ENCODE data around the gene MEGF11. TPM values are rescaled to one million over a fixed set of nuclear protein-coding genes. Genes with fewer than 3 reads are reported as not detected.

Gene MEGF11
- total RNA-seq, 4 donors from 2014 or later: 0.76 TPM; not detected in 3

DNA sequence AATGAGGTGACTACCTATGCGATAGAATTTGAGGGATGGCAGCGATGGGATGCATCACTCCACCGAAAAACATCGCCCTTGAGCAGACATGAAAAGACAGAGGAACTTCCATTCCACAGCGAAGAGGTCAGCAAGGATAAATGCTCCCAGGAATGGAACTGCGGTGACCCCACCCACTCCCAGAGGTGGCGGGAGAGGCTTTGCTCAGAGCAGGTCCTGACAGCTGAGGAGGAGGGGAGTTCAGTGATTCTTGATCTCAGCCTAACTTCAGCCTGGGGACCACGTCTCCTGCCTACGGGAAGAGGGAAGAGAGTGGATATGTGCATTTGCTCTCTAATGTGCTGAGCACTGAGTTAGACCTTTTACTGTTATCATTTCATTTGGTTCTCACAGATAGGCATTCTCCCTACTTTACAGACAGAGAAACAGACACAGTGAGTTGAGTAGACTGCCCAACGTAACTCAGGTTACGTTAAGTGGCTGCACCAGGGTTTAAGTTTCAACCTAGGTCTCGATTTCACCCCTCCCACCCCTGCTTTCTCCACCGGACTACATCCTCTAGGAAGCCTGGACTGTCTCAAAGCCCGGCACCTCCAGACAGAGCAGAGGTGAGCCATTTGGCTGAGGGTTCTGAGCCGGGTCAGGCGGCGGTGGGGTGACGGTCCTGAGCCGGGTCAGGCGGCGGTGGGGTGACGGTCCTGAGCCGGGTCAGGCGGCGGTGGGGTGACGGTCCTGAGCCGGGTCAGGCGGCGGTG lies 214.3 kb downstream of the MEGF11 start:
- Histone ChIP-seq H3K4me1 (no peaks in the 10 kb centered on the region), H3K27me3 (no peaks in the 10 kb centered on the region), H3K27ac (no peak overlapping the region), H3K36me3 (no peaks in the 10 kb centered on the region), H3K9me3 (no peaks in the 10 kb centered on the region), H3K4me3 (no peak overlapping the region)
- TF ChIP-seq, protein P1, sequence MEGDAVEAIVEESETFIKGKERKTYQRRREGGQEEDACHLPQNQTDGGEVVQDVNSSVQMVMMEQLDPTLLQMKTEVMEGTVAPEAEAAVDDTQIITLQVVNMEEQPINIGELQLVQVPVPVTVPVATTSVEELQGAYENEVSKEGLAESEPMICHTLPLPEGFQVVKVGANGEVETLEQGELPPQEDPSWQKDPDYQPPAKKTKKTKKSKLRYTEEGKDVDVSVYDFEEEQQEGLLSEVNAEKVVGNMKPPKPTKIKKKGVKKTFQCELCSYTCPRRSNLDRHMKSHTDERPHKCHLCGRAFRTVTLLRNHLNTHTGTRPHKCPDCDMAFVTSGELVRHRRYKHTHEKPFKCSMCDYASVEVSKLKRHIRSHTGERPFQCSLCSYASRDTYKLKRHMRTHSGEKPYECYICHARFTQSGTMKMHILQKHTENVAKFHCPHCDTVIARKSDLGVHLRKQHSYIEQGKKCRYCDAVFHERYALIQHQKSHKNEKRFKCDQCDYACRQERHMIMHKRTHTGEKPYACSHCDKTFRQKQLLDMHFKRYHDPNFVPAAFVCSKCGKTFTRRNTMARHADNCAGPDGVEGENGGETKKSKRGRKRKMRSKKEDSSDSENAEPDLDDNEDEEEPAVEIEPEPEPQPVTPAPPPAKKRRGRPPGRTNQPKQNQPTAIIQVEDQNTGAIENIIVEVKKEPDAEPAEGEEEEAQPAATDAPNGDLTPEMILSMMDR (IDR thresholded peaks at IDR 0.05): no peak
- no peak for TF ChIP-seq POLR2A (IDR thresholded peaks at IDR 0.05)
- DNase-seq: no peak
- intact Hi-C loops (cut with DNase I; ENCODE audit: low total_unique reads): no loop called here

- TF ChIP-seq, protein P1 (IDR thresholded peaks at IDR 0.05): no peak
- TF ChIP-seq POLR2A (IDR thresholded peaks at IDR 0.05): no peak
- no peak overlapping the region for H3K27ac ChIP-seq
- intact Hi-C loops (cut with DNase I; ENCODE audit: low total_unique reads): no loop called here
- no peaks in the 10 kb centered on the region for H3K36me3 ChIP-seq
- H3K27me3 ChIP-seq: no peaks in the 10 kb centered on the region
- no peak overlapping the region for H3K4me3 ChIP-seq
- H3K4me1 ChIP-seq: no peaks in the 10 kb centered on the region
- DNase-seq: no peak
- H3K9me3 ChIP-seq: no peaks in the 10 kb centered on the region
Measured at GRCh38 chr15:66038387-66039116, 215.0 kb downstream of the MEGF11 start.

DNA sequence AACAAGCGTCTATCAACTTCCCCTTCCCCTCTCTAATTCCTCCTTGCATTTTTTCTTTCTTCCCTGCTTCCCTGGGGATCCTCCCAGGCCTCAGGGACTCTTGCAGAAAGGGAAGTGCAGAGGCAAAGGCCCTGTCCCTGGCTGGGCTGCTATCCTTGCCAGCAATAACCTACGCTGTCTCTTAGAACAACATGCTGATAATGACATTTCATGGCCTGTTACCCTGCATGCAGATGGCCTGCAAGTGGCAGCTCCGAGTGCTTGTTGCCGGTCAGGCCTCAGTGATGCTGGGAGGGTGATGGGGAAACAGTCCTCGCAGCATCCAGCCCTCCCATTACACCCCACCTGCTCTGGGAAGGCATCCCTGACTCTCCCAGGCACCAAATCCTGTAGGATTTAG lies 216.7 kb downstream of the MEGF11 start:
- Histone ChIP-seq H3K9me3 (no peaks in the 10 kb centered on the region), H3K4me1 (no peaks in the 10 kb centered on the region), H3K4me3 (no peak overlapping the region), H3K27me3 (no peaks in the 10 kb centered on the region), H3K36me3 (no peaks in the 10 kb centered on the region), H3K27ac (no peak overlapping the region)
- no peak for DNase-seq
- TF ChIP-seq, protein P1 (IDR thresholded peaks at IDR 0.05): no peak
- no peak for TF ChIP-seq POLR2A (IDR thresholded peaks at IDR 0.05)
- intact Hi-C loops (cut with DNase I; ENCODE audit: low total_unique reads): no loop called here

DNA sequence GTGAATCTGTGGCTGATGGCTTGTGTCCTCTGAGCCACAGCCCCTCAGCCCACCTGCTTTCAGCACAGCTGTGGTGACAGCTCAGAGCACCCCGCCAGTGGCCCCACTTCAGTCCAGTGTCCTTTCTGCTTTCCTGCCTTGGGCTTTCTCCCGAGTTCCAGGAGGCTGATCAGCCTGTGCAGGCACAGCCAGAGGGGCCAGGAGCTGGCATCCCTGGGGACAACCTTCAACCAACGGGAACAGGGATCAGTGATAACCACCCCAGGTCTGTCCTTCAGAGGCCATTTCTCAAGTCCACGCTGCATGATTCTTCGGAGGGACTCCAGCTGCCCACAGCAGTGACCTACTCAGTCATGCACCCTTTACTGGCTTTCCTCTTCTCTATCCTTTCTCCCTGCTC lies 217.6 kb downstream of the MEGF11 start:
- Histone ChIP-seq H3K36me3 (no peaks in the 10 kb centered on the region), H3K27me3 (no peaks in the 10 kb centered on the region), H3K9me3 (no peaks in the 10 kb centered on the region), H3K4me3 (no peak overlapping the region), H3K4me1 (no peaks in the 10 kb centered on the region), H3K27ac (no peak overlapping the region)
- intact Hi-C loops (cut with DNase I; ENCODE audit: low total_unique reads): no loop called here
- TF ChIP-seq POLR2A (IDR thresholded peaks at IDR 0.05): no peak
- TF ChIP-seq, protein P1 (IDR thresholded peaks at IDR 0.05): no peak
- DNase-seq: no peak

GRCh38 chr15:66033143-66033542 lies 220.4 kb downstream of the MEGF11 start:
- TF ChIP-seq, protein P1 (IDR thresholded peaks at IDR 0.05): no peak
- TF ChIP-seq POLR2A (IDR thresholded peaks at IDR 0.05): no peak
- Histone ChIP-seq H3K4me1 (no peaks in the 10 kb centered on the region), H3K27me3 (no peaks in the 10 kb centered on the region), H3K27ac (no peak overlapping the region), H3K9me3 (no peaks in the 10 kb centered on the region), H3K4me3 (no peak overlapping the region), H3K36me3 (no peaks in the 10 kb centered on the region)
- intact Hi-C loops (cut with DNase I; ENCODE audit: low total_unique reads): no loop called here
- DNase-seq: no peak

Data from uterus (tissue), 4 donors.